Thyroid gland (tissue), 4 donors: ENCODE results near the gene ZNF487.

Experiments
- POLR2A ChIP-seq, 2 donors: fragments of 450-650 bp; IDR thresholded peaks; one replicate each; pipeline ENCODE4 v1.6.1; 2017; ENCODE audit warnings: antibody characterized with exemption in 2 of 2, mild to moderate bottlenecking in 2 of 2, moderate library complexity in 1 of 2
- TF ChIP-seq, protein P1 (sequence below), 6 experiments: fragments of 200-600 bp in 3 of 6; fragments of 450-650 bp in 3 of 6; sonication (generic) in 3 of 6; IDR thresholded peaks; one replicate each; pipeline ENCODE4 v1.5.1; 2016 to 2019; ENCODE audit warnings: antibody characterized with exemption in 6 of 6, mild to moderate bottlenecking in 2 of 6, inconsistent platforms in 1 of 6, moderate library complexity in 1 of 6

DNA sequence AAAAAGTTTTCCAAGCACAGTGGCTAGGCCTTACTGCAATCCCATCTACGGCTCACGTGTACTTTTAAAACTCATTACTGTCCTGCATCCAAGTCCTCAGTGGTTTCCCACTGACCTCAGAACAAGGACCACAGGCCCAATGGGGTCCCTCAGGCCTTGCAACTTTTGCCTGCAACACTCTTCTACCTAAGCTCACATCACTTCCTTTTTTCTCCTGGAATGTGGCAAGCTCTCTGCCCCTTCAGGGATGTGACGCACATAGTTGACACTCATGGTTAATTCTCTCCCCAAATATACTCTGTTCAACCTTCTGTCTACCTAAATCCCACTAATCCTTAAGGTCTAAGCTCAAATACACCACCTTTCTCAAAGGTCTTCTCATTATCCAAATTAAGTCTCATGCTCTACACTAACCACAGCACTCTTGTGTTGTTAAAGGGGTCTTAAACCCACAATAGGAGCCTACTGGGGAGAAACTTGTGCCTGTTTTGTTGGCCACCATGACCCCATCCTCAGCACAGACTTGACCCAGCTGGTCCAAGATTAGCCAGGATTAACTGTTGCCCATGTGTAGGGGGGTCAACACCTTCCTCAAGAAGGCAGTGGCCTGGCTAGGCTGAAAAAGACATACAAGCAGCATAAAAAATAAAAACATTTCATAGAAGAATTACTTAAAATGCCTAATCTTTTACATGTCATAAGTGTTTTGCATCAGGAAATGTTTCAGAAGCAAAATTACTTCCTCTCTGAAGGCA, 43.1 kb upstream of the ZNF487 start:
- TF ChIP-seq, protein P1, sequence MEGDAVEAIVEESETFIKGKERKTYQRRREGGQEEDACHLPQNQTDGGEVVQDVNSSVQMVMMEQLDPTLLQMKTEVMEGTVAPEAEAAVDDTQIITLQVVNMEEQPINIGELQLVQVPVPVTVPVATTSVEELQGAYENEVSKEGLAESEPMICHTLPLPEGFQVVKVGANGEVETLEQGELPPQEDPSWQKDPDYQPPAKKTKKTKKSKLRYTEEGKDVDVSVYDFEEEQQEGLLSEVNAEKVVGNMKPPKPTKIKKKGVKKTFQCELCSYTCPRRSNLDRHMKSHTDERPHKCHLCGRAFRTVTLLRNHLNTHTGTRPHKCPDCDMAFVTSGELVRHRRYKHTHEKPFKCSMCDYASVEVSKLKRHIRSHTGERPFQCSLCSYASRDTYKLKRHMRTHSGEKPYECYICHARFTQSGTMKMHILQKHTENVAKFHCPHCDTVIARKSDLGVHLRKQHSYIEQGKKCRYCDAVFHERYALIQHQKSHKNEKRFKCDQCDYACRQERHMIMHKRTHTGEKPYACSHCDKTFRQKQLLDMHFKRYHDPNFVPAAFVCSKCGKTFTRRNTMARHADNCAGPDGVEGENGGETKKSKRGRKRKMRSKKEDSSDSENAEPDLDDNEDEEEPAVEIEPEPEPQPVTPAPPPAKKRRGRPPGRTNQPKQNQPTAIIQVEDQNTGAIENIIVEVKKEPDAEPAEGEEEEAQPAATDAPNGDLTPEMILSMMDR (IDR thresholded peaks at IDR 0.05): no peak
- no peak for TF ChIP-seq POLR2A (IDR thresholded peaks at IDR 0.05)
